GM18520 (cell line): ENCODE results near the gene ACTN4.

Experiments
- ATAC-seq: cut with Tn5 transposase; IDR thresholded peaks from one replicate; pipeline ENCODE4 v1.9.1; 2021; ENCODE audit not compliant: unreplicated experiment

ACTN4 gene

DNA sequence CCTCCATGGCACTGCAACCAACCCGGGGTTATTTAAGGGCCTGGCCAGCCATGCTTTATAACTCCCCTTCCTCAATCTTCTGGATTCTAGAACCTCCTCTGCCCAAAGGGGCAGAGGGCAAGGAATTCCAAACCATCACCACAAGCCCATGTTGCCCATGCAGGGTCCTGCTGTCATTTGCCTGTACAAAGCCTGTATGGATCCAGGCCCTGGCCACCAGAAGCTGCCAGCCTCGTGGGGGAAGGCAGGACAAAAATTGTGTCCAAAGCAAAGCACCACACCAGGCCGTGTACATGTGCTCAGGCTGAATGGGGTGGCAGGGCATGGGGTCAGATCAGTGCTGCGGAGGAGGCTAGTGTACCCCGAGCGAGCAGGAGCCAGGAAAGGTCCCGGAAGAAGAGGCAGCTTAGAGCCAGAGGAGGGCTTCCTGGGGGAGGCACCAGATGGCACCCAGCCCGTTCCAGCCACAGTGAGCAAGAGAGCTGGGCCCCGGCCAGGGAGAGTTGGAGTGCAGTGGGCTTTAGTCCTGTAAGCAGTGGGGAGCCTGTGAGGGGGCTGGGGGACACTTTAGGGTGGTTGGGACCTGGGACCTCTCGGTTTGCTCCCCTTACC is 61.1 kb downstream of the ACTN4 start:
- no peak for ATAC-seq

DNA sequence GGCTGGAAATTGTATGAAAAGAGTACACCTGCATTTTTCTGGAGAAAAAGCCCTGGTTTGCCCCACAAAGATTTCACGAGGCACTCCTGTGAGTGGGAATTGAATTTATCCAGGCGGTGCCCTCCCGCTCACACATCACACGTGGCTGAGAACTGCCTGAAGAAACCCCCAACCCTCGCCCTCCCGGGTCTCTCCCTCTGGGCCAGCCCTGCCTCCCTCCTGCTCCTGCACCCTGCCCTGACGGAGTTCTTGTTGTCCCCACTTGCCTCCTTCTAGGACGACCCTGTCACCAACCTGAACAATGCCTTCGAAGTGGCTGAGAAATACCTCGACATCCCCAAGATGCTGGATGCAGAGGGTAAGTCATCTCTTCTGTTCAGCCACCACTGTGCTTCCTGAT is 61.7 kb downstream of the ACTN4 start:
- ATAC-seq = no peak

DNA sequence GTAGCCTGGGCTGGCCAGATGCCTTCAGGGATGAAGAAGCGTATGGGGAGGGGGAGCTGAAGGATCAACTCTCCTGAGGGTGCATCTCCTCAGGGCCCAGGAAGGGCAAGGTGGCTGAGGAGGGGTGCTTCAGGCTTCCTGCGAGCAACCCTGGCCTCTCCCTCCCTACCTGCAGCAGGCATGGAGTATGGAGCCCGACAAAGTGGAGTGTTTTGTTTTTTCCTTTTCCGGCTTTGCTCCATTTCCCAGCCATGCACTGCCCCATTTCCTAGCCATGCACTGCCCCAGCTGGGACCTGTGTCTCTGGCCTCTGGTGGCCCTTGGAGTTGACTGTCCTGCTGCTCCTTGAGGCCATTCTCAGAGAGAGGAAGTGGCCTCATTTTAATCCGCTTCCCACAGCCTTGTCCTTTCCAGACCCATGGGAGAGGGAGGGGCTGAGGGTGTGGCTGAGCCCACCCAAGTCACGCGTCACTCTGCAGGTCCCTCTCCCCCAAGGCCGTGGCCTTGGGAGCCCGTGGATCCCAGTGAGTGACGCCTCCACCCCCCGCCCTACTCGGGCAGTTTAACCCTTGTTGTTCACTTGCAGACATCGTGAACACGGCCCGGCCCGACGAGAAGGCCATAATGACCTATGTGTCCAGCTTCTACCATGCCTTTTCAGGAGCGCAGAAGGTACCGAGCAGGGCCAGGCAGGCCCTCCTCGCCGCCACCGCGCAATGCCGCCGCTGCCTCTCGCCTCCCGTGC is 62.4 kb downstream of the ACTN4 start:
- no peak for ATAC-seq

DNA sequence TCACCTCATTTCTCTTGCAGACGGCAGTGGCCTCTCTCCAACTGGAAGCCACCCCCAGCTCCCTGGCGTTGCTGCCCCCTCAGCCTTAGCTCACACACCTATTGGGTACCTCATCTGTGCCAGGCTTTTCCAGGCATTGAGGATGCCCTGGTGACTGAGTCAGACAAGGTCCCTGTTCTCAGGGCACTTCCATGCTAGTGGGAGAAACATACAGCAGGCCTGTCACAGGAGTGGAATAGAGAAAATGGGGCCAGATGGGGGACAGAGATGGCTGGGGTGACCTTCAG is 62.9 kb downstream of the ACTN4 start:
- ATAC-seq = no peak

DNA sequence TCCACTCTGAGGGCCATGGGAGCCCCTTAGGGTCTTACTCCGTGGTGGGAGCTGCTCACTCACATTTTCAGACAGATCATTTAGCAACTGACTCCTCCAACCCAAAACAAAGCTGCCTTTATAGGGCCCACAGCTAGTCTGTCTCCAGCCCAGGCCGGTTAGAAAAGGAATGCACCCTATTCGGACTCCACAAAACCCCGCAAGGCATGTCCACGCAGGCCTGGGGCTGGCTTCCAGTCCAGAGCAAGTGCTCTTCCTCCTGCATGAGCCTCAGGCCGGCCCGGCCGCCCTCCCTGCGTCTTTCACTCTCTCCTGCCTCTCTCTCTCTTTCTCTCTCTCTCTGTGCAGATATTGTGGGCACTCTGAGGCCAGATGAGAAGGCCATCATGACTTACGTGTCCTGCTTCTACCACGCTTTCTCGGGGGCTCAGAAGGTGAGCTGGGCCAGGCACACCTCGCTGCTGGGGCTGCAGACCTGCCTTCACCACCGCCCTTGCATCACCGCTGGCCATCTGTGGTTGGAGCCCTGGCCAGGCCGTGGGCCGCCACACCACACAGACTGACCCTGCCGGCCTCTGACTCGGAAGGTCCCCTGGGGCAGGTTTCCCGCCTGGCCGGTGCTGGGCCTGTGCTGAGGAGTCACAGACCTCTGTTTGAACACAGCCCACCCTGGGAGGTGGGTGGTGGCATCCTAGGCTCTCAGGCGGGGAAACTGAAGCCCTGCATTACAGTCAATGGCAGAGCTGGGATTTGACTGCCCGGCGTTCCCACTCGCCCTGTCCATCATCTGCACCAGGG is 63.7 kb downstream of the ACTN4 start:
- no peak for ATAC-seq

DNA sequence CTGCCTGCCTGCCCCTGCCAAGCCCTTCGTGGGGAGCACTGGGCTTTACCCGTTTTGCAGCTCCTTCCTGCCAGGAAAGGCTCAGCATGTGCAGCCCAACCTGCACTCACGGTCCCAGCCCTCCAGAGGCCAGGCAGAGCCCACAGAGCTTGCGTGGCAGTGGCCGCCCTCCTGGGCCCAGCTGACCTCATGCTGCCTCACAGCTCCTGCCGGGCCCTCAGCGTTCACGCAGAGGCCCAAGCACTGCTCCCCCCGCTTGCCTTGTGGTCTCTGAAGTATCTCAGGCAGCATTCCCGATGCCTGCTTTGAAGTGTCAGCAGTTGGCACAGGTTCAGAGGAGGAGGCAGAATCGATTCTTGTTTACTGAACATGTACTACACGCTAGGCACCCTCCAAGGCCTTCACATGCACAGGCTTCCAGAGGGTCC is 64.3 kb downstream of the ACTN4 start:
- ATAC-seq = no peak

DNA sequence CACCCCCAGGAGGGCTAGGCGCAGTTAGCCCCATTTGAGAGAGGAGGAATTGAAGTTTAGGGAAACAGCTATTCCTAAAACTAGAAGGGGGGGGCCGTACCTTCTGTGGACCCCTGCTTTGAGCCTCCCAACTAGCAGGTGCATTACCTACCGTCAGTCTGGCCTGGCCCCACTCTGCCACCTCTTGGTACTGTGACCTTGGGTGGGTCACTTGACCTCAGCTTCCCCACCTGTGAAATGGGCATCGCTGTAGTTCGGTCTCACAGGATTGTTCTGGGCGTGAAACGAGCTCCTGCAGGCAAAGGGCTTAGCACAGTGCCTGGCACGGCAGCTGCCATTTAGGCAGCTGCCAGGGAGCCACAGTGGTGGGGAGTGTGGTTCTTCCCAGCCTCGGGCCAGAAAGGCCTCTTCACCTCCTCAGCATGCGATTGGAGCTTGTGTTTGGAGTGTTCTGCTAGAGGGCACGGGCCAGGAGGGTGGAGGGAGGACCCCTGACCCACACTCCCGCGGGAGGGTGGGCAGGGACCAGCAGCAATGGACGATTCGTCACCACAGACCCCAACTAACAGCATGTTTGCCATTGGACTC is 64.8 kb downstream of the ACTN4 start:
- ATAC-seq = no peak

DNA sequence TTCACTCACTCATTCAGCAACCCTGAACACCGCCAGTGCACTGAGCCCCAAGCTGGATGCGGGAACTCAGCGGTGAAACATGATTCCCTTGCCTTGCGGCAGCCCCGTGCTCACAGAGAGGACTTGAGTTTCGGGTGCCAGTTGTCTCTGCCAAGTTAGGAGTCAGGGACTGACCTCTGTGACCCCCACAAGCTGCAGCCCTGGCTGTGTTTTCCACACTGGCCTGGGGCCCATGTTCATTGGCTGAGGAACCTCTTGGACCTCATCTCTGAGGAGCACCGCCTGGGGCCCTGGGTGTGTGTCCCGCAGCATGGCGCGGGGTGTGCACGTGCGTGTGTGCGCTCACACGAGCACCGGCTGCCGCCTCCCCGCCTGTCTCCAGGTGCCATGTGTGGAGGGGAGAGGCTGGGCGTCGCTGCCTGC is 65.8 kb downstream of the ACTN4 start:
- ATAC-seq = no peak

DNA sequence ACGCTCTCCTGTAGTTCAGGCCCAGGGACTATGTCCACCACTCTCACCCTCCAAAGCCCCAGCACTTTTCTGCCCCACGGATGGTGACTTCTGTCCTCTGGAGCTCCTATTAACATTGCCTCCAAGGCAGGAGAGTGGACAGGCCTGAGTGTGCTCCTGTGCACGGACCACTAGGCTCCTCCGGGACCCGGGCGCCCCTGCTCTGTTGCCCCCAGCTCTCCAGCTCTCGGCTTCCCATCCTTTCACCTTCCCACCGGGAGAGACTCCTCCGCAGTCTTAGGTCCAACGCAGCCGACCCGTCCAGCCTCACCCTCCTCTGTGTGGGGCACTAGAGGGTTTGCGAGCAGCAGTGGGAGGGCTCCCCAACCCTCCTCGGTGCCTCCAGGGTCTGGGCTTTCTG is 66.4 kb downstream of the ACTN4 start:
- no peak for ATAC-seq

DNA sequence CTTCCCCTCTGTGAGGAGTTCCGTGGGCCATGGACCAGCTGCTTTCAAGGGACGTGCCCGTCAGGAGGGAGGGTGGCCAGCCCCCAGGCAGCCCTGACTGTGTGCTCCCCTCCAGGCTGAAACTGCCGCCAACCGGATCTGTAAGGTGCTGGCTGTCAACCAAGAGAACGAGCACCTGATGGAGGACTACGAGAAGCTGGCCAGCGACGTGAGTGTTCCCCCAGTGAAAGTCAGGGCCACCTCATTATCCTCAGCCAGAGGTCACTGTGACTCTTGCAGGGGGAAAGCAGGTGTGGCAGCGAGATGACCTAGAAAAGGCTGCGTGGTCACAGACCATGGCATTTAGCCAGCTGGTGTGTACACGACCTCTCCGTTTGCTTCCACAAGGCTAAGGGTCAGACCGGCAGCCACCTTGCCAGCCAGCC is 66.9 kb downstream of the ACTN4 start:
- ATAC-seq = no peak

DNA sequence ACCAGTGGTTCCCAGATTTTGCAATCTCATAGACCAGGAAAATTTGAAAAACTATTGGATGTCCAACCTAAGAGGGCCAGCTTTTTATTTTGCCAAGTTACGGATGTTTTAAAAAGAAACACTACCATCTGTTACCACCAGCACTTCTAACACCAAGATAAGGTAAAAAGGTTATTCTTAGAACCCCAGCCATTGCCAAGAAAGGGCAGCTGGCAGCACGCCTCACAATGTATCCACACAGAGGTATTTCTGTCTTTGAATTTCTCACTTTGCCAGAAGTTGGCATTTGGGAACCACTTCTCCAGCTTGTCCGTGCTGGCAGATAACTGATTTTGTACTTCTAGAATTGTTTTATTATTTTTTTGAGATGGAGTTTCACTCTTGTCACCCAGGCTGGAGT is 68.1 kb downstream of the ACTN4 start:
- no peak for ATAC-seq

DNA sequence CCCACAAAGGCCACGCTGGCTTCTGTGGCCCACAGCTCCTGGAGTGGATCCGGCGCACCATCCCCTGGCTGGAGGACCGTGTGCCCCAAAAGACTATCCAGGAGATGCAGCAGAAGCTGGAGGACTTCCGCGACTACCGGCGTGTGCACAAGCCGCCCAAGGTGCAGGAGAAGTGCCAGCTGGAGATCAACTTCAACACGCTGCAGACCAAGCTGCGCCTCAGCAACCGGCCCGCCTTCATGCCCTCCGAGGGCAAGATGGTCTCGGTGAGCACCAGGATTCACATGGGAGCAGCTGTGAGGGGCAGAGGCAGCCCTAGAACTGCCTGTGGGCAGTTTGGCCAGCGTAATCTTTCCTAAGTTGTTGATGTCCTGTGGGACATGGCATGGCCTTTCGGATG is 69.6 kb downstream of the ACTN4 start:
- ATAC-seq = no peak

DNA sequence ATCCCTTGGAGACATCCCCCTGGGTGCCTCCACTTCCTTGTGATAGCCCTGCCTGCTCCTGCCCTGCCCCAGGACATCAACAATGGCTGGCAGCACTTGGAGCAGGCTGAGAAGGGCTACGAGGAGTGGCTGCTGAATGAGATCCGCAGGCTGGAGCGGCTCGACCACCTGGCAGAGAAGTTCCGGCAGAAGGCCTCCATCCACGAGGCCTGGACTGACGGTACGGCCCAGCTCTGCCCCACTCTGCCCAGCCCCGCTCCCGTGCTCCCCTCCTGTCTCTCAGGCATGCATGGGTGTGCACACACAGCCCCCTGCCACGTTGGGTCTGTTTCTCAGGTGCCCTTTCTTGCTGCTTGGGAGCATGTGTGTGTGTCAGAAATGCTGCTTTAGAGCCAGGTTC is 70.4 kb downstream of the ACTN4 start:
- no peak for ATAC-seq

DNA sequence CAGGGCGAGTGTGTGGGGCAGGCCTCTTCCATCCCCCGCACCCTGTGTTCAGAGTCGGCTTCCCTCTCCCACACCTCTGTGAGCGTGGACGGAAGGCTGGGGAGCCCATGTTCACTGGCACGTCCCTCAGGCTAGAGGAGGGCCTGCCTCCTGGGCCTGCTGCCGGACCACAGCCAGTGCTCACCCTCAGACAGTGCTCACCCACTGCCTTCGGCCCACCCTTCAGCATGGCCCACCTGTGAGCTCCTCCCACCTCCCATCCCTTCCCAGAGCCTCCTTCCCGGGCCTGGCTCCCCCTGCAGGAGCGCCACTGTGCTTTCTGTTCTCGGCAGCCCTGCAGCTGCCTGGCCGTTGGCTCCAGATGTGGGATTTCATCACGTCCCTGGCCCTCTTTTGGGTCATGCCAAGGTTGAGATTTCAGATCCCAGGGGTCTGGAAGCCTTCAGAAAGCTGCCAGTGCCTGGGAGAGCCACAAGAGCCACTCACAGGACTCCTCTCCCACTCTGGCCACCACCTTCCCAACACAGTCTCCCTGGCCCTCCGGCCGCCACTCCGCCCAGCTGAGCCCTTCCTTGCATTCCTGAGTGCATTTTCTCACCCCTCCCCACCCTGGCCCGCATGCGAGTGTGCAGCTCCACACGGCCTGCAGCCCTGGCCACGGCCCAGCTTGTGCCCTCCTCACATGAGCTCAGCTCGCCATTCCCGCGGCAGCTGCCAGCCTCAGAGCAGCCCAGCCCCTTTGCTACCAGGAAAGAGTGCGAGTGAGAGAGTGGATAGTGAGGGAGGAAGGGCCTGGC is 71.5 kb downstream of the ACTN4 start:
- no peak for ATAC-seq

DNA sequence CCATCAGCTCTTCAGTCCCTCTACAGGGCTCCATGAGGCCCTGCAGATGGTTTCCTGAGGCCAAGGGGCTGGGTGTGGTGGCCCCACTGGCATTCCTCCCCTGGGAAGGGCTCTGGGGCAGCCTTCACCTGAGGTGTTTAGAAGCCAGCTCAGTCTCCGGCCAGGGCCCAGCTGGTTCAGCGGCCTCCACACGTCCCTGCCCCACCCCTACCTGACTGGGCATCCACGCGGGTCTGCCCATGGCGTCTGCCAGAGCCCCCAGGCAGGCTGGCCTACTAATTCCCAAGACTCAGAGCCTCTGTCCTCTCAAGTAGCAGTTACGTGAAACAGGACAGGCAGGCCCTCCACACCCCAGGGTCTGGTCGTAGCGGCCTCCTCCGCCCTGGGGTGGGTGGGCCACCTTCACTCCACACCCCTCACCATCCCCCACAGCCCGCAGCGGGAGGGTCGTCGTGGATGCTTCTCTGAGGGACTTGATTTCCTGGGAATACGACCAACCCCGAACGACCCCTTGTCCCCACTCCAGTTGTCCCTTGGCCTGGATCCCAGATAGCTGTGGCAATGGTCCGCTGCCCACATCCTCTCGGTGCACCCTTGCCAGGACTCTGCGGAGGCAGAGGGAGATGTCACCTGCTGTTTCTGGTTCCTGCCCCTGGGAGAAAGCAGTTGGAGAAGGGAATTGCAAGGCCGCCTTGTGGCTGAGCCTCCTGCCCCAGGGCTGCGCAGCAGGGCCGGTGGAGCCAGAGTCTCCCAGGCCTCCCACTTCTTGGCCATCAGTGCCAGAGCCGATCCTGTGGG is 72.5 kb downstream of the ACTN4 start:
- ATAC-seq = no peak

DNA sequence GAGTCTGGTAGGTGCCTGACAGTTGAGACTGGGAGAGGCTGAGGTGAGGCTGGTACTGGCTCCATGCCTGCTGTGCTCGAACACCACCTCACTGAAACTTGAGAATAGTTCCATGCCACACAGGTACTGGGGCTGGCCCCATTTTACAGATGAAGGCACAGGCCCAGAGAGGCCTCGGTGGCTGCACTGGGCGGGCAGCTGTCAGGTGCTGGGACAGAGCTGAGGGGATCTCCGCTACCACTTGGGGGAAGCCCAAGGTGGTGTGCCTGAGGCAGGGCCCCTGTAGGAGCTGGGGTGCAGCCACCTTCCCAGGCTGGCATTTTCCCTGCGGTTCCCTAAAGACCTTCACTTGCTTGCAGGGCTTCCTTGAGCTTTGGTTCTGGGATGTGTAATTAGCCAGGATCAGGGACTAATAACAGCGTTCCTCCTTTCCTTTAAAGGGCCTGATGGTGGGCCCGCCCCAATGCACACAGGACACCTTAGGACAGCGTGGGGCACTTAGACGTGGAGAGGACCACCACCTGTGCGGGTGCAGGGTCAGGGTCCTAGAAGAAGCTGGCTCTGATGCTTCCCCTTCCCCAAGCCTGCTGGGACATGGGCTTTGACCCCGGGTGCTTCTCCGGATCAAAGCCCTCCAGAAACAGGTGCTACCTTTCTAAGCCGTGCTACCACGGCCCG is 73.2 kb downstream of the ACTN4 start:
- ATAC-seq = no peak

DNA sequence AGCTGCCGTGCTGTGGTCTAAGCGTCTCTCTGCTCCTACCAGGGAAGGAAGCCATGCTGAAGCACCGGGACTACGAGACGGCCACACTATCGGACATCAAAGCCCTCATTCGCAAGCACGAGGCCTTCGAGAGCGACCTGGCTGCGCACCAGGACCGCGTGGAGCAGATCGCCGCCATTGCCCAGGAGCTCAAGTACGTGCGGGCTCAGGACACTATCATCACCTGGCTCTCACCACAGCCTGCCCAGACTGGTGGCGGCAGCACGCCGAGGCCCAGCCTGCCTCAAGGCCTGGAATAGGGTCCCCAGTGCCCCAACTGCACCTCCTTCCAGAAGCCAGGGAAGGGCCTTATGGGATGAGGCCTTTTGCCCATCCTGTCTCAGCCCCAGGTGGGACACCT is 74.0 kb downstream of the ACTN4 start:
- ATAC-seq = no peak

DNA sequence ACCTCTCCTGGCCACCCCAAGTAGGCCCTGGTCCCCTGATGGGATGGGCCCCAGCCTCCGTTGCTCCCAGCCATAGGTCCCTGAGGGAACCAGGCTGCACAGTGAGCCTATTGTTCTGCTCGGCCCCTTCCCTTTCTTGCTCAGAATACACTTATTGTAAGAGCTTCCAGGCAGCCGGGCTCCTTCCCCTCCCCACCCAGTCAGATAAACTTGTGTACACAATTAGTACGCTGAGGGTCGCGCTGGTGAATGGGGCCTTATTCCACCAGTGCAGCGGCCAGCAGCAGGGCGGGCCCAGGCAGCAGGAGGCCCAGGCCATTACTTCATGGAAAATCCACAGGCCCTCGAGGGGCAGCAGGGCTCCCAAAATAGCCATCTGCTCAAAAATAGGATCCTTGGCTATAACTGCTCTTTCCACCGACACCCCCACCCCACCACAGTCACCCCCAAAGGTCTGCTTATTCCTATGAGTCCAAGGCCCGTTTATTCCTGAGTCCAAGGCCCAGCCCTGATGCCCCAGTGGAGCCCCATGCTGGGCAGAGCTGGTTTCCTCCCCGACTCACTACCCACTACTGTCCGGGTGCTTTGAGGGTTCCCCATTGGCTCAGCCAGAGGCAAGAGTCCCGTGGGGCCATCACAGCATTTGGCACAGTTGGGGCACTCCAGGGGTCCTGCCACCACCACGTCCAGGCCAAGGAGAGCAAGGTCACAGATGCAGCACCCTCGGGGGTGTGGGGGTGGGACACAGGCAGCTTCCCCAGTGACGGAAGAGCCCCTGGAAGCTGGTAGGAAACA is 74.7 kb downstream of the ACTN4 start:
- ATAC-seq = no peak
